Peyer's patch (tissue), 4 donors: Measurements from ENCODE around the gene MORN5. TPM values are rescaled to one million over a fixed set of nuclear protein-coding genes. Genes with fewer than 3 reads are reported as not detected.
A peak's percentile ranks its signal among the peaks of the same experiment; 100 is the strongest.

ENCODE experiments used
- DNase-seq, 3 donors: peaks; one replicate each; pipeline ENCODE4 v3.0.0-alpha.2; 2017 to 2019
- H3K27ac ChIP-seq, 4 donors: fragments of 200-600 bp; sonication (generic); one replicate each; pipeline ENCODE4 v1.5.1; 2016 to 2019
- H3K27me3 ChIP-seq, 2 donors: fragments of 200-600 bp; sonication (generic); one replicate each; pipeline ENCODE4 v1.5.1; 2019
- H3K36me3 ChIP-seq, 3 donors: fragments of 200-600 bp; sonication (generic); one replicate each; pipeline ENCODE4 v1.5.1; 2016 to 2019
- H3K4me1 ChIP-seq, 4 donors: fragments of 200-600 bp; sonication (generic); one replicate each; pipeline ENCODE4 v1.5.1; 2016 to 2019
- H3K4me3 ChIP-seq, 4 donors: fragments of 200-600 bp; sonication (generic); 1 replicate in 3 of 4; 2 replicates in 1 of 4; pipeline ENCODE4 v1.5.1; 2016 to 2019; ENCODE audit warnings: mild to moderate bottlenecking in 1 of 4
- H3K9me3 ChIP-seq, 4 donors: fragments of 200-600 bp; sonication (generic); one replicate each; pipeline ENCODE4 v1.5.1; 2016 to 2019; ENCODE audit warnings: mild to moderate bottlenecking in 1 of 4
- CTCF ChIP-seq, 6 experiments: fragments of 450-650 bp in 4 of 6; fragments of 200-600 bp in 2 of 6; sonication (generic) in 1 of 6; IDR thresholded peaks; one replicate each; pipeline ENCODE4 v1.5.1; 2017 to 2019; ENCODE audit warnings: antibody characterized with exemption in 6 of 6, mild to moderate bottlenecking in 3 of 6, moderate library complexity in 1 of 6
- POLR2A ChIP-seq, 2 donors: fragments of 450-650 bp; IDR thresholded peaks; one replicate each; pipeline ENCODE4 v1.5.1; 2017; ENCODE audit warnings: antibody characterized with exemption in 2 of 2, mild to moderate bottlenecking in 2 of 2, moderate library complexity in 2 of 2
- total RNA-seq, 4 donors: library from RNA; depleted of rRNA; stranded (reverse); fragments of >200 nt; gene quantifications; one replicate each; pipeline ENCODE4 v1.1.0, GENCODE V29; 2016

Gene MORN5
- total RNA-seq, 4 donors from 2014 or later, result not detected

GRCh38 chr9:122193651-122194050 is 33.9 kb downstream of the MORN5 start:
- Histone ChIP-seq H3K27ac (no peak overlapping the region), H3K27me3 (no peaks in the 10 kb centered on the region), H3K4me3 (no peak overlapping the region), H3K36me3 (no peaks in the 10 kb centered on the region), H3K4me1 (no peaks in the 10 kb centered on the region), H3K9me3 (no peaks in the 10 kb centered on the region)
- TF ChIP-seq CTCF (IDR thresholded peaks at IDR 0.05), result no peak
- TF ChIP-seq POLR2A (IDR thresholded peaks at IDR 0.05), result no peak
- no peak for DNase-seq

GRCh38 chr9:122195875-122196274 is 36.2 kb downstream of the MORN5 start:
- H3K4me3 ChIP-seq, result no peak overlapping the region
- H3K36me3 ChIP-seq, result no peaks in the 10 kb centered on the region
- no peaks in the 10 kb centered on the region for H3K9me3 ChIP-seq
- no peak overlapping the region for H3K27ac ChIP-seq
- H3K27me3 ChIP-seq, result no peaks in the 10 kb centered on the region
- TF ChIP-seq CTCF (IDR thresholded peaks at IDR 0.05), result no peak
- H3K4me1 ChIP-seq, result no peaks in the 10 kb centered on the region
- no peak for DNase-seq

GRCh38 chr9:122197426-122197825 is 37.7 kb downstream of the MORN5 start:
- no peaks in the 10 kb centered on the region for H3K27me3 ChIP-seq
- no peaks in the 10 kb centered on the region for H3K4me1 ChIP-seq
- no peak for DNase-seq
- no peak overlapping the region for H3K4me3 ChIP-seq
- H3K27ac ChIP-seq, result no peak overlapping the region
- H3K36me3 ChIP-seq, result no peaks in the 10 kb centered on the region
- no peaks in the 10 kb centered on the region for H3K9me3 ChIP-seq
- TF ChIP-seq CTCF (IDR thresholded peaks at IDR 0.05) (no peak), POLR2A (IDR thresholded peaks at IDR 0.05) (no peak)

- DNase-seq, result peak in 1 of 3 donors; percentile 36
- H3K4me1 ChIP-seq, result no peaks in the 10 kb centered on the region
- no peaks in the 10 kb centered on the region for H3K36me3 ChIP-seq
- no peak overlapping the region for H3K4me3 ChIP-seq
- H3K27ac ChIP-seq, result no peak overlapping the region
- TF ChIP-seq POLR2A (IDR thresholded peaks at IDR 0.05) (no peak), CTCF (IDR thresholded peaks at IDR 0.05) (no peak)
- no peaks in the 10 kb centered on the region for H3K27me3 ChIP-seq
- H3K9me3 ChIP-seq, result no peaks in the 10 kb centered on the region
These were observed 38.2 kb downstream of the MORN5 start for GRCh38 chr9:122197882-122198281.

GRCh38 chr9:122200960-122201595 is 41.4 kb downstream of the MORN5 start:
- no peak overlapping the region for H3K4me3 ChIP-seq
- no peaks in the 10 kb centered on the region for H3K9me3 ChIP-seq
- H3K36me3 ChIP-seq, result no peaks in the 10 kb centered on the region
- H3K27me3 ChIP-seq, result no peaks in the 10 kb centered on the region
- TF ChIP-seq CTCF (IDR thresholded peaks at IDR 0.05) (no peak), POLR2A (IDR thresholded peaks at IDR 0.05) (no peak)
- DNase-seq, result peak in 1 of 3 donors; percentile 9
- H3K4me1 ChIP-seq, result no peaks in the 10 kb centered on the region
- no peak overlapping the region for H3K27ac ChIP-seq

- Histone ChIP-seq H3K27me3 (no peaks in the 10 kb centered on the region), H3K4me3 (no peak overlapping the region), H3K27ac (no peak overlapping the region), H3K4me1 (no peaks in the 10 kb centered on the region), H3K9me3 (no peaks in the 10 kb centered on the region), H3K36me3 (no peaks in the 10 kb centered on the region)
- TF ChIP-seq CTCF (IDR thresholded peaks at IDR 0.05) (no peak), POLR2A (IDR thresholded peaks at IDR 0.05) (no peak)
- no peak for DNase-seq
These were observed 41.9 kb downstream of the MORN5 start for GRCh38 chr9:122201641-122202040.
